Measurements from ENCODE around the gene NECAB3. TPM values are rescaled to one million over a fixed set of nuclear protein-coding genes. Genes with fewer than 3 reads are reported as not detected.

Gene NECAB3
- total and polyA plus RNA-seq, 2 of the 4 experiments (the other 2 are of a cell fraction), result 8.6 to 28.4 TPM

- POLR2A ChIA-PET (ENCODE audit: unreplicated experiment), result no interaction called here
These were observed 49.8 kb downstream of the NECAB3 start for GRCh38 chr20:33624399-33624798.

More at GRCh38 chr20:33624399-33624798, 49.8 kb downstream of the NECAB3 start:
- dilution Hi-C loops (cut with HindIII; ENCODE audit: low sequenced_read_pairs, unreplicated experiment), result no loop called here
- Histone ChIP-seq H2BK15ac (ENCODE audit: low read depth, low read length) (no peak overlapping the region), H3K9me3 (ENCODE audit: control insufficient read depth, insufficient read depth, low read length) (no peaks in the 10 kb centered on the region), H3K14ac (replicated peaks; ENCODE audit: low read depth, low read length) (no peak overlapping the region), H2AFZ (replicated peaks; ENCODE audit: low read length, poor library complexity) (no peak overlapping the region), H3K4me3 (ENCODE audit: insufficient read depth, low read depth, low read length) (no peak overlapping the region), H2AK9ac (replicated peaks; ENCODE audit: low read depth, low read length, poor library complexity) (no peak overlapping the region), H3K36me3 (ENCODE audit: control insufficient read depth, insufficient read depth, low read length) (peaks cover 34% of the 10 kb centered on the region), H3K56ac (ENCODE audit: extremely low read depth, insufficient read depth, low read length) (no peak overlapping the region), H4K8ac (ENCODE audit: low read depth in 2 of 2, low read length in 2 of 2) (no peak overlapping the region), H2BK5ac (ENCODE audit: low read depth, low read length, poor library complexity, severe bottlenecking) (no peak overlapping the region), H3K4me2 (ENCODE audit: low read depth, low read length) (no peak overlapping the region), H3K27me3 (ENCODE audit: control insufficient read depth, insufficient read depth, low read length) (no peaks in the 10 kb centered on the region), H3K4me1 (ENCODE audit: control insufficient read depth, insufficient read depth, low read length) (no peaks in the 10 kb centered on the region), H4K5ac (ENCODE audit: low read depth, low read length) (no peak overlapping the region), H3K9me1 (ENCODE audit: insufficient read depth, low read length) (no peaks in the 10 kb centered on the region; the same call in 1 of the 2 replicates), H3K9ac (ENCODE audit: low read depth, low read length) (no peak overlapping the region), H2AK5ac (ENCODE audit: low read depth, low read length) (no peak overlapping the region), H3K4ac (ENCODE audit: low read depth, low read length) (no peak overlapping the region), H4K91ac (ENCODE audit: insufficient read depth, low read depth, low read length) (no peak overlapping the region), H4K20me1 (ENCODE audit: insufficient read depth, low read length) (no peaks in the 10 kb centered on the region), H3K27ac (ENCODE audit: insufficient read depth, low read length) (no peak overlapping the region), H3K79me1 (ENCODE audit: low read depth in 1 of 2, low read length in 2 of 2) (no peaks in the 10 kb centered on the region; a peak in 2 of 4 replicates), H3K23ac (ENCODE audit: low read depth, low read length) (no peak overlapping the region), H2BK20ac (ENCODE audit: low read depth, low read length) (no peak overlapping the region), H3K18ac (ENCODE audit: low read depth, low read length) (no peak overlapping the region), H2BK120ac (ENCODE audit: low read depth, low read length) (no peak overlapping the region)
- ATAC-seq (ENCODE audit: low read depth) (no peak), DNase-seq (no peak)
- intact Hi-C loops (cut with micrococcal nuclease), result loop anchor here (5.0 kb wide), 1 partner anchor 37 kb away; no protein-coding TSS in a partner anchor
- in situ Hi-C loops (cut with MboI; ENCODE audit: low sequenced_read_pairs), result no loop called here
- TF ChIP-seq ELK1 (IDR thresholded peaks at IDR 0.05; ENCODE audit: borderline replicate concordance, low read depth, low read length) (no peak), NFE2L2 (IDR thresholded peaks at IDR 0.05; ENCODE audit: low read depth, low read length) (no peak), CEBPB (IDR thresholded peaks at IDR 0.05; ENCODE audit: low read depth, low read length) (no peak)
- BruUV-seq (replicated peaks), result no TSS peak
- no CpG with 5 or more reads among the region's 3 CpGs for WGBS, 2 experiments (ENCODE audit: extremely low coverage in 2 of 2, insufficient read length in 1 of 2)
- CTCF ChIA-PET, result no interaction called here

Measured in IMR-90 (cell line).